Measurements from ENCODE around the gene PNMA8C. TPM values are rescaled to one million over a fixed set of nuclear protein-coding genes. Genes with fewer than 3 reads are reported as not detected.
A peak's percentile ranks its signal among the peaks of the same experiment; 100 is the strongest.

The PNMA8C gene
- polyA plus RNA-seq, 2 of the 4 experiments (the other 2 are of a cell fraction): 0.01 TPM; not detected in 1

GRCh38 chr19:46386996-46387712 lies 41.6 kb downstream of the PNMA8C start:
- TF ChIP-seq, protein P1, sequence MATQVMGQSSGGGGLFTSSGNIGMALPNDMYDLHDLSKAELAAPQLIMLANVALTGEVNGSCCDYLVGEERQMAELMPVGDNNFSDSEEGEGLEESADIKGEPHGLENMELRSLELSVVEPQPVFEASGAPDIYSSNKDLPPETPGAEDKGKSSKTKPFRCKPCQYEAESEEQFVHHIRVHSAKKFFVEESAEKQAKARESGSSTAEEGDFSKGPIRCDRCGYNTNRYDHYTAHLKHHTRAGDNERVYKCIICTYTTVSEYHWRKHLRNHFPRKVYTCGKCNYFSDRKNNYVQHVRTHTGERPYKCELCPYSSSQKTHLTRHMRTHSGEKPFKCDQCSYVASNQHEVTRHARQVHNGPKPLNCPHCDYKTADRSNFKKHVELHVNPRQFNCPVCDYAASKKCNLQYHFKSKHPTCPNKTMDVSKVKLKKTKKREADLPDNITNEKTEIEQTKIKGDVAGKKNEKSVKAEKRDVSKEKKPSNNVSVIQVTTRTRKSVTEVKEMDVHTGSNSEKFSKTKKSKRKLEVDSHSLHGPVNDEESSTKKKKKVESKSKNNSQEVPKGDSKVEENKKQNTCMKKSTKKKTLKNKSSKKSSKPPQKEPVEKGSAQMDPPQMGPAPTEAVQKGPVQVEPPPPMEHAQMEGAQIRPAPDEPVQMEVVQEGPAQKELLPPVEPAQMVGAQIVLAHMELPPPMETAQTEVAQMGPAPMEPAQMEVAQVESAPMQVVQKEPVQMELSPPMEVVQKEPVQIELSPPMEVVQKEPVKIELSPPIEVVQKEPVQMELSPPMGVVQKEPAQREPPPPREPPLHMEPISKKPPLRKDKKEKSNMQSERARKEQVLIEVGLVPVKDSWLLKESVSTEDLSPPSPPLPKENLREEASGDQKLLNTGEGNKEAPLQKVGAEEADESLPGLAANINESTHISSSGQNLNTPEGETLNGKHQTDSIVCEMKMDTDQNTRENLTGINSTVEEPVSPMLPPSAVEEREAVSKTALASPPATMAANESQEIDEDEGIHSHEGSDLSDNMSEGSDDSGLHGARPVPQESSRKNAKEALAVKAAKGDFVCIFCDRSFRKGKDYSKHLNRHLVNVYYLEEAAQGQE (IDR thresholded peaks at IDR 0.05): no peak
- TF ChIP-seq ZSCAN20 (CRISPR knock-in tag; IDR thresholded peaks at IDR 0.05) (no peak), RFX5 (IDR thresholded peaks at IDR 0.05) (no peak), POLR2AphosphoS2 (conservative IDR thresholded peaks at IDR 0.05; ENCODE audit: low read length) (no peak), RAD21 (conservative IDR thresholded peaks at IDR 0.05 in 1 of 2, IDR thresholded peaks at IDR 0.05 in 1 of 2) (no peak), KDM1A (IDR thresholded peaks at IDR 0.05; ENCODE audit: low read depth) (no peak)
- DNase-seq (ENCODE audit: low read depth in 1 of 2, low spot score in 1 of 2) (no peak), FAIRE-seq (no peak), ATAC-seq (no peak)
- Histone ChIP-seq H3K9me3 (peaks cover 6% of the 10 kb centered on the region; the same call in 1 of the 3 replicates), H3K4me1 (no peaks in the 10 kb centered on the region), H3K4me3 (no peak overlapping the region), H3K27ac (no peak overlapping the region), H3K4me2 (no peak overlapping the region)
- ChIA-PET CTCF (interaction anchor here (0.5 to 30.8 kb wide), 11 partner anchors 10 to 308 kb away, joined by 3 to 501 read pairs (median 5); partner anchors contain the start of gene PPP5C), POLR2A (no interaction called here)
- WGBS (ENCODE audit: missing lambda C conversion rate): 98% methylated on average over 30 of the region's 30 CpGs

GRCh38 chr19:46386151-46386550 lies 42.6 kb downstream of the PNMA8C start:
- Histone ChIP-seq H3K4me2 (no peak overlapping the region), H3K4me1 (no peaks in the 10 kb centered on the region), H3K4me3 (no peak overlapping the region), H3K9me3 (peaks cover 6% of the 10 kb centered on the region; the same call in 1 of the 3 replicates), H3K27ac (no peak overlapping the region)
- POLR2A ChIA-PET: interaction anchor here (1.1 kb wide), 1 partner anchor 13 kb away, joined by 8 read pairs; no protein-coding TSS in a partner anchor
- FAIRE-seq (no peak), ATAC-seq (0 out of 6 replicates have a peak, but pooled peaks of 1 of the 2 experiments have one; percentile 2), DNase-seq (ENCODE audit: low read depth in 1 of 2, low spot score in 1 of 2) (no peak)
- no peak for TF ChIP-seq MYC (IDR thresholded peaks at IDR 0.05; ENCODE audit: borderline replicate concordance, low read length)
- no peak for TF ChIP-seq HMGXB4 (CRISPR knock-in tag; IDR thresholded peaks at IDR 0.05; ENCODE audit: borderline replicate concordance)
- TF ChIP-seq POLR2AphosphoS2 (conservative IDR thresholded peaks at IDR 0.05; ENCODE audit: low read length): no peak
- TF ChIP-seq BHLHE40 (IDR thresholded peaks at IDR 0.05; ENCODE audit: low read depth, low read length): no peak
- no peak for TF ChIP-seq ZC3H11A (IDR thresholded peaks at IDR 0.05)
- no peak for TF ChIP-seq FOSL2 (IDR thresholded peaks at IDR 0.05)
- no peak for TF ChIP-seq FOSL2 (CRISPR knock-in tag; IDR thresholded peaks at IDR 0.05)
- TF ChIP-seq SMC3 (IDR thresholded peaks at IDR 0.05): no peak
- TF ChIP-seq GATA3 (IDR thresholded peaks at IDR 0.05; ENCODE audit: borderline replicate concordance): no peak
- CTCF ChIA-PET: interaction anchor here (0.7 to 30.8 kb wide), 10 partner anchors 10 to 307 kb away, joined by 3 to 501 read pairs (median 6); partner anchors contain the start of gene PPP5C
- WGBS (ENCODE audit: missing lambda C conversion rate): 92% methylated on average over 10 of the region's 10 CpGs

GRCh38 chr19:46385636-46386035 lies 43.1 kb downstream of the PNMA8C start:
- 86% methylated on average over 11 of the region's 11 CpGs for WGBS (ENCODE audit: missing lambda C conversion rate)
- ChIA-PET CTCF (interaction anchor here (0.7 to 30.8 kb wide), 8 partner anchors 13 to 306 kb away, joined by 3 to 501 read pairs (median 9); partner anchors contain the start of gene PPP5C), POLR2A (interaction anchor here (1.1 kb wide), 1 partner anchor 12 kb away, joined by 8 read pairs; no protein-coding TSS in a partner anchor)
- Histone ChIP-seq H3K27ac (no peak overlapping the region), H3K4me1 (no peaks in the 10 kb centered on the region), H3K4me2 (no peak overlapping the region), H3K9me3 (peaks cover 6% of the 10 kb centered on the region; the same call in 1 of the 3 replicates), H3K4me3 (no peak overlapping the region)
- FAIRE-seq (no peak), DNase-seq (ENCODE audit: low read depth in 1 of 2, low spot score in 1 of 2) (no peak), ATAC-seq (no peak)
- TF ChIP-seq POLR2A (IDR thresholded peaks at IDR 0.05; ENCODE audit: low read length) (no peak), RFX5 (IDR thresholded peaks at IDR 0.05) (no peak), CHD2 (IDR thresholded peaks at IDR 0.05; ENCODE audit: low read length, partially characterized antibody) (no peak), SREBF2 (IDR thresholded peaks at IDR 0.05) (no peak), RAD21 (conservative IDR thresholded peaks at IDR 0.05 in 1 of 2, IDR thresholded peaks at IDR 0.05 in 1 of 2) (no peak), PBX3 (IDR thresholded peaks at IDR 0.05) (no peak), PHF8 (IDR thresholded peaks at IDR 0.05; ENCODE audit: borderline replicate concordance, low read depth) (no peak), HOXA7 (CRISPR knock-in tag; IDR thresholded peaks at IDR 0.05) (no peak), CBX8 (IDR thresholded peaks at IDR 0.05) (no peak), JUNB (IDR thresholded peaks at IDR 0.05) (no peak), RARB (CRISPR knock-in tag; IDR thresholded peaks at IDR 0.05) (no peak), MAZ (IDR thresholded peaks at IDR 0.05; ENCODE audit: borderline replicate concordance, low read depth, low read length) (no peak)
- TF ChIP-seq, protein P2, sequence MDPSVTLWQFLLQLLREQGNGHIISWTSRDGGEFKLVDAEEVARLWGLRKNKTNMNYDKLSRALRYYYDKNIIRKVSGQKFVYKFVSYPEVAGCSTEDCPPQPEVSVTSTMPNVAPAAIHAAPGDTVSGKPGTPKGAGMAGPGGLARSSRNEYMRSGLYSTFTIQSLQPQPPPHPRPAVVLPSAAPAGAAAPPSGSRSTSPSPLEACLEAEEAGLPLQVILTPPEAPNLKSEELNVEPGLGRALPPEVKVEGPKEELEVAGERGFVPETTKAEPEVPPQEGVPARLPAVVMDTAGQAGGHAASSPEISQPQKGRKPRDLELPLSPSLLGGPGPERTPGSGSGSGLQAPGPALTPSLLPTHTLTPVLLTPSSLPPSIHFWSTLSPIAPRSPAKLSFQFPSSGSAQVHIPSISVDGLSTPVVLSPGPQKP (IDR thresholded peaks at IDR 0.05; ENCODE audit: low read depth, low read length): no peak
- TF ChIP-seq, protein P3, sequence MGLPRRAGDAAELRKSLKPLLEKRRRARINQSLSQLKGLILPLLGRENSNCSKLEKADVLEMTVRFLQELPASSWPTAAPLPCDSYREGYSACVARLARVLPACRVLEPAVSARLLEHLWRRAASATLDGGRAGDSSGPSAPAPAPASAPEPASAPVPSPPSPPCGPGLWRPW (IDR thresholded peaks at IDR 0.05): no peak
